Upper lobe of right lung (tissue), 1 donor: Measurements from ENCODE around the gene RNF34. TPM values are rescaled to one million over a fixed set of nuclear protein-coding genes. Genes with fewer than 3 reads are reported as not detected.
"Not testable (repeated sequence)": the region's sequence is repeated elsewhere in the genome, so short reads cannot be mapped to it uniquely, and the experiment has no call there.

ENCODE experiments used
- ATAC-seq: fragments of 200-7000 bp; cut with Tn5 transposase; one replicate; pipeline ENCODE4 v1.9.1; 2020; ENCODE audit warnings: mild to moderate bottlenecking, moderate library complexity
- DNase-seq: peaks from one replicate; pipeline ENCODE4 v3.0.0-alpha.2; 2020
- H3K27ac ChIP-seq: fragments of 200-600 bp; one replicate; pipeline ENCODE4 v1.8.0; 2022
- H3K27me3 ChIP-seq: fragments of 200-600 bp; one replicate; pipeline ENCODE4 v1.8.0; 2022; ENCODE audit warnings: mild to moderate bottlenecking
- H3K36me3 ChIP-seq: fragments of 200-600 bp; one replicate; pipeline ENCODE4 v1.8.0; 2022
- H3K4me1 ChIP-seq: fragments of 200-600 bp; one replicate; pipeline ENCODE4 v1.8.0; 2022
- H3K4me3 ChIP-seq: fragments of 200-600 bp; one replicate; pipeline ENCODE4 v1.8.0; 2022; ENCODE audit warnings: mild to moderate bottlenecking
- H3K9me3 ChIP-seq: fragments of 200-600 bp; one replicate; pipeline ENCODE4 v1.8.0; 2022
- CTCF ChIP-seq: fragments of 200-600 bp; IDR thresholded peaks from one replicate; pipeline ENCODE4 v1.8.0; 2022; ENCODE audit warnings: antibody characterized with exemption
- intact Hi-C: fragments of 100-400 bp; cut with DNase I; formaldehyde crosslinking; loops from one replicate; pipeline ENCODE4 v1.11.0; 2022
- total RNA-seq: library from RNA; stranded (reverse); fragmentation: NEBNext Ultra II Directional; extraction: Animal tissue kit (Norgen Biotek cat#: 25700); gene quantifications from one replicate; pipeline ENCODE4 v1.2.1, GENCODE V29; 2021
- donor health status: DM: no; HTN: yes; CAD: no; lungs with severe emphysema.

The RNF34 gene
- total RNA-seq, 1 donor from 2014 or later, result 29.5 TPM

DNA sequence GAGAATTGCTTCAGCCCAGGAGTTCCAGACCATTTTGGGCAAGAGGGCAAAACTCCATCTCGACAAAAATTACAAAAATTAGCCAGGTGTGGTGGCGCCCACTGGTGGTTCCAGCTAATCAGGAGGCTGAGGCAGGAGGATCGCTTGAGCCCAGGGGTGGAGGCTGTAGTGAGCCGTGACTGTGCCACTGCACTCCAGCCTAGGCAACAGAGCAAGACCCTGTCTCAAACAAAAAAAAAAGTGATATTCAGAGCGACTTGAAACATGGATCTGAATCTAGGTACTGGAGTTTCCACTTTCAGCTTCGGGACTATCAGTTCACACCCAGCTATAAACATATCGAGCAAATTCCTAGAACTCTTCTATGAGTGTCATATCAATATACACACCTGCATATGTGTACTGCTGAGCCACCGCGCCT is 16.3 kb upstream of the RNF34 start:
- no peak overlapping the region for H3K4me3 ChIP-seq
- DNase-seq, result no peak
- H3K27me3 ChIP-seq, result no peaks in the 10 kb centered on the region

GRCh38 chr12:121384891-121385290 is 15.0 kb upstream of the RNF34 start:
- H3K4me1 ChIP-seq, H3K4me3 ChIP-seq, H3K36me3 ChIP-seq, ATAC-seq, H3K9me3 ChIP-seq, H3K27ac ChIP-seq, H3K27me3 ChIP-seq, DNase-seq, intact Hi-C loops: not testable (repeated sequence)

More for the DNA sequence above, 16.3 kb upstream of the RNF34 start:
- Histone ChIP-seq H3K4me1 (no peaks in the 10 kb centered on the region), H3K36me3 (no peaks in the 10 kb centered on the region), H3K9me3 (no peaks in the 10 kb centered on the region), H3K27ac (no peak overlapping the region)
- ATAC-seq, result no peak
- intact Hi-C loops, result no loop called here
- no peak for TF ChIP-seq CTCF

DNA sequence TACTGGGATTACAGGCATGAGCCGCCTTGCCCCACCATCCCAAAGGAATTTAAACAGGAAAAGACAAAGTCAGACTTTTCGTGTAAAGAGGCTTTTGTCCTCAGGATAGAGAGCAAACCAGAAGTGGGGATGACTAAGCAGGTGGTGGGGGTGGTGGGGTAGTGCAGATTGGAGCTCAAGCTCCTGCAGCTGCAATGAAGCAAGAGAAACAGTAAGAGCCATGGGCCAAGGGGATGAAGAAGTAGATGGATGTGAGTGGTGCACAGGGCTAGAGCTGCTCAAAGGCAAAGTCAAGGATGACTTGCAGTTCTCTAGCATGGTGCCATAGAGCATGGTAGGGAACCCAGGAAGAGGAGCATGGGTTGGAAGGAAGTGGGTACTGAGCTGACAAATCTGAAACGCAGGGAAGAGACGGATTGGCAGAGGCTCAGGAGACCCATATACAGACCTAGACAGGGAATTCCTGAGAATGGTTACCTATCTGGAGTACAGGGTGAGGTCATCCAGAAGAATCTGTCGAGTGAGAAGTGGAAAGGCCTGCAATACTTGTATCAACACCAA is 11.4 kb upstream of the RNF34 start:
- no peak for TF ChIP-seq CTCF
- Histone ChIP-seq H3K36me3 (no peaks in the 10 kb centered on the region), H3K27me3 (no peaks in the 10 kb centered on the region), H3K4me1 (no peaks in the 10 kb centered on the region), H3K27ac (no peak overlapping the region), H3K9me3 (no peaks in the 10 kb centered on the region), H3K4me3 (no peak overlapping the region)
- ATAC-seq (peak; percentile 35), DNase-seq (no peak)
- intact Hi-C loops, result no loop called here

GRCh38 chr12:121390856-121391255 is 9.1 kb upstream of the RNF34 start:
- H3K36me3 ChIP-seq, result no peaks in the 10 kb centered on the region
- no peaks in the 10 kb centered on the region for H3K9me3 ChIP-seq
- no peaks in the 10 kb centered on the region for H3K27me3 ChIP-seq
- intact Hi-C loops, result no loop called here
- DNase-seq (no peak), ATAC-seq (no peak)
- H3K4me3 ChIP-seq, result no peak overlapping the region
- H3K27ac ChIP-seq, result no peak overlapping the region
- TF ChIP-seq CTCF, result no peak
- no peaks in the 10 kb centered on the region for H3K4me1 ChIP-seq

- ATAC-seq (peak; percentile 74), DNase-seq (no peak)
Observed at GRCh38 chr12:121391619-121392324, 8.1 kb upstream of the RNF34 start.

More at GRCh38 chr12:121391619-121392324, 8.1 kb upstream of the RNF34 start:
- Histone ChIP-seq H3K27me3 (no peaks in the 10 kb centered on the region), H3K27ac (no peak overlapping the region), H3K9me3 (no peaks in the 10 kb centered on the region), H3K4me3 (peak overlapping the region; percentile 31), H3K4me1 (no peaks in the 10 kb centered on the region), H3K36me3 (no peaks in the 10 kb centered on the region)
- intact Hi-C loops, result no loop called here
- no peak for TF ChIP-seq CTCF
